Measurements from ENCODE around the gene ERCC2.

The ERCC2 gene

DNA sequence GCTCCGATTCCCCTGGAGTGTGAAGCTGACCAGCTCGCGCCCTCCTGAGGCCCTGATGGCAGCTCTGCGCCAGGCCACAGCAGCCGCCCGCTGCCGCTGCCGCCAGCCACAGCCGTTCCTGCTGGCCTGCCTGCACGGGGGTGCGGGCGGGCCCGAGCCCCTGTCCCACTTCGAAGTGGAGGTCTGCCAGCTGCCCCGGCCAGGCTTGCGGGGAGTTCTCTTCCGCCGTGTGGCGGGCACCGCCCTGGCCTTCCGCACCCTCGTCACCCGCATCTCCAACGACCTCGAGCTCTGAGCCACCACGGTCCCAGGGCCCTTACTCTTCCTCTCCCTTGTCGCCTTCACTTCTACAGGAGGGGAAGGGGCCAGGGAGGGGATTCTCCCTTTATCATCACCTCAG, 68.0 kb downstream of the ERCC2 start:
- no peak for DNase-seq

Data from fibroblast of skin of back (primary cell).